GM19025 (cell line): Measurements from ENCODE around the gene ZNF629.
A peak's percentile ranks its signal among the peaks of the same experiment; 100 is the strongest.

Experiments
- ATAC-seq: cut with Tn5 transposase; IDR thresholded peaks from one replicate; pipeline ENCODE4 v1.9.1; 2021; ENCODE audit warnings: mild to moderate bottlenecking, low read depth, moderate library complexity; ENCODE audit not compliant: unreplicated experiment

The ZNF629 gene

GRCh38 chr16:30750876-30751465, 36.0 kb downstream of the ZNF629 start:
- ATAC-seq = no peak

- ATAC-seq = no peak
Observed at GRCh38 chr16:30750201-30750600, 36.8 kb downstream of the ZNF629 start.

- ATAC-seq = no peak
Observed at GRCh38 chr16:30748634-30749445, 38.2 kb downstream of the ZNF629 start.

GRCh38 chr16:30747799-30748633, 39.0 kb downstream of the ZNF629 start, which contains the start of gene PHKG2:
TSS of gene PHKG2 (plus strand) at chr16:30748425. CDS start at chr16:30748821, 396 bp downstream.
- peak; percentile 97 for ATAC-seq

GRCh38 chr16:30747331-30747730, 39.7 kb downstream of the ZNF629 start:
- ATAC-seq = no peak

- no peak for ATAC-seq
Observed at GRCh38 chr16:30746638-30747175, 40.3 kb downstream of the ZNF629 start.

- ATAC-seq = no peak
Observed at GRCh38 chr16:30745082-30745481, 41.9 kb downstream of the ZNF629 start.

GRCh38 chr16:30744183-30744582, 42.8 kb downstream of the ZNF629 start:
- ATAC-seq = no peak

GRCh38 chr16:30743716-30744115, 43.3 kb downstream of the ZNF629 start:
- no peak for ATAC-seq

- ATAC-seq = no peak
Observed at GRCh38 chr16:30741461-30741914, 45.5 kb downstream of the ZNF629 start.

GRCh38 chr16:30740364-30741251, 46.4 kb downstream of the ZNF629 start:
- no peak for ATAC-seq

- ATAC-seq = no peak
Observed at GRCh38 chr16:30738984-30739951, 47.7 kb downstream of the ZNF629 start.

- no peak for ATAC-seq
Observed at GRCh38 chr16:30737794-30738648, 49.0 kb downstream of the ZNF629 start.

- ATAC-seq = no peak
Observed at GRCh38 chr16:30736995-30737793, 49.8 kb downstream of the ZNF629 start.

GRCh38 chr16:30731411-30731810, 55.6 kb downstream of the ZNF629 start:
- ATAC-seq = no peak

GRCh38 chr16:30728899-30729672, 57.9 kb downstream of the ZNF629 start:
- no peak for ATAC-seq
